H4 (cell line): ENCODE measurements around the gene RBM33. TPM values are rescaled to one million over a fixed set of nuclear protein-coding genes. Genes with fewer than 3 reads are reported as not detected.

ENCODE experiments used
- DNase-seq: peaks from one replicate; pipeline ENCODE4 v3.0.0-alpha.2; 2015; ENCODE audit warnings: low spot score
- total RNA-seq: library from RNA; depleted of rRNA; stranded (reverse); fragments of >200 nt; shearing (Covaris generic); gene quantifications from 2 replicates; pipeline ENCODE4 v1.2.3, GENCODE V29; 2014

The RBM33 gene
- total RNA-seq, 1 experiment from 2014 or later, result 10.6 TPM

DNA sequence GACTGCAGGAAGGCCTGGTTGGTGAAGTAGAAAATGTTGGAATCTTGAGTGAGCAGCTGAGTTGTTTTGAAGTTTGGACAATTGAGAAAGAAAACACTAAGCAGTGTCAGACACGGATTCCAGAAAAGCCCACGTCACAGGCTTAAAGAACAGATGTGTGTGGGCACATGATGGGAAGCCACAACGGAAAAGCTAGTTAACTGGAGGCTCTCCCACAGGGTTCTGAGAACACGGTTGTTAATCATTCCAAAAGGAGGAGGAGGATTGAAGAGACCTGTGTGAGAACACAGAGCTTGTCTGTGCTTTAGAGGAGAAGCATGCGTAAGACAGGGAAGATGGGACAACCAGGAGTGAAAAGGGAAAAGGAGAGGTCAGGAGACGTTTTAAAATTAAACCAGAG lies 125.2 kb downstream of the RBM33 start:
- DNase-seq, result no peak

- DNase-seq, result no peak
Observed at GRCh38 chr7:155770241-155770640, 125.8 kb downstream of the RBM33 start.

- no peak for DNase-seq
Observed at GRCh38 chr7:155773531-155773930, 129.1 kb downstream of the RBM33 start.

- DNase-seq, result no peak
Observed at GRCh38 chr7:155774947-155775346, 130.5 kb downstream of the RBM33 start.

GRCh38 chr7:155775691-155776090 lies 131.2 kb downstream of the RBM33 start:
- no peak for DNase-seq

DNA sequence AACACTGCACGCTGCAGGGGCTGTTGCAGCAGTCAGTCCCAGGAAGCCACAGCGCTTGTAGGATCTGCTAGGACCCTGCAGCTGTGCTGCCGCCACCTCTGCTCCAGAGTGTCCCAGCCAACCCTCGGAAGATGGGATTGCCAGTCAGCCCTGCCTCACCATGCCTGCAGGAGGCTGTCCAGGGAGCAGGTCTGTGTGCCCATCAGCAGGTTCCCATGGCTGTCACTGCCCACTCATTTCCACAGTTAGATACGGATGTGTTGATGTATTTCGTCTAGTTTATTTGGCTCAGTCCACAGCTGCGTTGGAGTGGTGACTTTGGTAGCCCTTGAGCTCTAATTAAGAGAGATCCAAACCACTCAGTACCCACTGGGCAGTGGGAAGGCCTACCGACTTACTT lies 132.1 kb downstream of the RBM33 start:
- DNase-seq, result no peak

- DNase-seq, result no peak
Observed at GRCh38 chr7:155778349-155778748, 133.9 kb downstream of the RBM33 start.

DNA sequence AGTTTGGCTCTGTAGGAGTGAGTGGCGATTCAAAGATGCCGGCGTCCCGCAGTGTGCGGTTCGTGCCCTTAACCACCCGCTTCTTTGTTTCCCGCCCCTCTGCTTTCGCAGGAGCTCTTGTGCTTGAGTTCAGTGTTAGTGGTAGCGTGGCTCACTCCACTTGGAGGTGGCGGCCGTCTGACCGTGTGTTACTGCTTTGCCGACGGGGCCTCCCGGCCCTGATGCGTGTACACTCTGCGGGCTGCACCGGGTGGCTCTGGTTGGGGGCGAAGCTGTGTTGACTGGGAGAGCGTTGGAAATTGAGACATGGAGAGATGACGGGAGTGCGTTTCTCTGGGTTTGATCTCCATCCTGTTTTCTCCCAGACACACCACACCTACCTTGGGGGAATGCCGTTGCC lies 136.4 kb downstream of the RBM33 start:
- no peak for DNase-seq

DNA sequence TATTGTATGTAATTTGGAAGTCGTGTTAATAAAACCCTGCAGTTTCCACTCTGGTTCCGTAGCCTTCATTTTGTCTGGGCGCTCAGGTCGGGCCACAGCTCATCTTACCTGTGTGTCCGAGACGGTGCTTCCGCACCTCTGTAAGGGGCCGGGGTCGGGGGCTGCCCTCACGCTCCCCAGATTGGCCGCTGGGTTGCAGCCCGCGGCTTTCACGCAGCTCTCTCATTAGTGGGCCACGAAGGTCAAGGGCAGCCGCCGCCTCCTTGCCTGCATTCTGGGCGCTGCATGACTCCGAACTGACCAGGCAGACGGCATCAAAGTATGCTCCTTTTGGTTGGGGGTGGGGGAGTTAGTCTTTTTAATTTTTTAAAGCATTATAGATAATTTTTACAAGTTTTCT lies 137.0 kb downstream of the RBM33 start:
- DNase-seq, result no peak

GRCh38 chr7:155782466-155782865 lies 138.0 kb downstream of the RBM33 start:
- no peak for DNase-seq

GRCh38 chr7:155785536-155785935 lies 141.1 kb downstream of the RBM33 start:
- peak; percentile 41 for DNase-seq

DNA sequence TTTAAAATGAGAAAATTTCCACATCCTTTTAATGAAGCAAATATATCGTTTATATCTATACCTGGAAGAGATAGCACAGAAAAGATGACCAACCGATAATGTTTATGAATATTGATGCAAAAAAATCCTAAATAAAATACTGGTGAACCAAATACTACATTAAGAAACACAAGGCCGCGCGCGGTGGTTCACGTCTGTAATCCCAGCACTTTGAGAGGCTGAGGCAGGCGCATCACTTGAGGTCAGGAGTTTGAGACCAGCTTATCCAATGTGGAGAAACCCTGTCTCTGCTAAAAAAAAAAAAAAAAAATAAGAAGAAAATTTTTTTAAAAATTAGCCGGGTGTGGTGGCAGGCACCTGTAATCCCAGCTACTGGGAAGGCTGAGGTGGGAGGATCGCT lies 142.0 kb downstream of the RBM33 start:
- DNase-seq, result no peak

DNA sequence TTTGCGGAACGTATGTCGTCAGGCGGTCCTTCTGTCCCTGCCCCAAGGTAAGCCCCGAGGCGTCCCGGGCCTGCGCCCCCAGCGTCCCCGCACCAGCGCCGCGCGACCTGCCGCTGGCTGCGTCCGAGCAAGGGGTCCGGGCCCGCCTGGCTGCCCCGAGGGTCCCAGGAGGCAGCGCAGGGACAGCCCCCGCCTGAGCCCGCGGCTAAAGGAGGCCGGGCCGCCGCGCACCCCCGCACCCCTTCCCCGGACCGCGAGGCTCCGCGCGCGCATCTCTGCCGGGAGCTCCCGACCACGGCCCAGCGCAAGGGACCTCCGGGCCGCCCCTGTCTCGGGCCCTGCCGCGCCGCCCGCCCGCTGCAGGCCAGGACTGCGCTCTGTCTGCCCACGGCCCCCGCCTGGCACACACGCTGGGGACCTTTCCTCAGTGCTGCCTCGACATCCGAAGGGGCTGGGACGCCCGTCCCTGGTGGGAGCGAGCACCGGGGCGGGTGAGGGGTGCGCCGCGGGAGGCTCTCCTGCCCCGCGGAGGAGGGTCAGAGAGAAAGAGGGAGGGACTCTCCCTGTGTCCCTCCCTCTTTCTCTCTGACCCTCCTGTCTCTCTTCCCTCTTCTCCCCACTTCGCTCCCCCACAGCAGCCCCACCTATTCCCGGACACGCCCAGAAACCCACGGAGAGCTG lies 142.8 kb downstream of the RBM33 start:
- no peak for DNase-seq

- no peak for DNase-seq
Observed at GRCh38 chr7:155788616-155789000, 144.1 kb downstream of the RBM33 start.

- DNase-seq, result no peak
Observed at GRCh38 chr7:155789001-155789725, 144.7 kb downstream of the RBM33 start.

DNA sequence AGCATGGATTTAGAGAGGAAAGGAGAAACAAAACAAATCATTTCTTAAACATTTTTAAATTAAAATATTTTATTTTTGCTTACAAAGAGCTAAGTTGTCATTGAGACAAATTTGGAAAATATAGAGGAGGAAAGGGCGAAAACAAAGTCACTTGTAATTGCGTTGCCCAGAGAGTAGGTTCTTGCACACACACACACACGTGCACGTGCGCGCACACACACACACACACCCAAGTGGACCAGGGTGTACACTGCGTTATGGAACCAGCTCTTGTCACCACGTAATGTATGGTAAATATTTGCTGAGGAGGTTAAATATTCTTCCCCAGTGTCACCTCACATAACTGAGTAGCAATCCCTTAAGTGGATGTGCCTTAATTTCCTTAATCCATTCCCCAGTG lies 146.2 kb downstream of the RBM33 start:
- no peak for DNase-seq

GRCh38 chr7:155791214-155791737 lies 146.8 kb downstream of the RBM33 start:
- DNase-seq, result no peak

DNA sequence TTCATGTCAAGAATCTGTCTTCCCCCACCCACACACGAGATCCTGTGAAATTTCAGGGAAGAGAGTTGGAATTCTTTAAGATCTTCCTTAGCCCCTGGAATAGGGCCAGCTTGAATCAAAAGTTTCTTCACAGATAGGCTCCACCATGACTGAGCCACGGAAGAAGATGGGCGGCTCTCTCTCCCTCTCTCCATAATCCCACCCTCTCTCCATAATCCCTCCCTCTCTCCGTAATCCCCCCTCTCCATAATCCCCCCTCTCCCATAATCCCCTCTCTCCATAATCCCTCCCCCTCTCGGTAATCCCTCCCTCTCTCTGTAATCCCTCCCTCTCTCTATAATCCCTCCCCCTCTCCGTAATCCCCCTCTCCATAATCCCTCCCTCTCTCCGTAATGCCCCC lies 147.4 kb downstream of the RBM33 start:
- DNase-seq, result no peak

- DNase-seq, result no peak
Observed at GRCh38 chr7:155792315-155792960, 148.0 kb downstream of the RBM33 start.

GRCh38 chr7:155792999-155793560 lies 148.6 kb downstream of the RBM33 start:
- DNase-seq, result no peak

GRCh38 chr7:155793720-155794119 lies 149.3 kb downstream of the RBM33 start:
- DNase-seq, result no peak

DNA sequence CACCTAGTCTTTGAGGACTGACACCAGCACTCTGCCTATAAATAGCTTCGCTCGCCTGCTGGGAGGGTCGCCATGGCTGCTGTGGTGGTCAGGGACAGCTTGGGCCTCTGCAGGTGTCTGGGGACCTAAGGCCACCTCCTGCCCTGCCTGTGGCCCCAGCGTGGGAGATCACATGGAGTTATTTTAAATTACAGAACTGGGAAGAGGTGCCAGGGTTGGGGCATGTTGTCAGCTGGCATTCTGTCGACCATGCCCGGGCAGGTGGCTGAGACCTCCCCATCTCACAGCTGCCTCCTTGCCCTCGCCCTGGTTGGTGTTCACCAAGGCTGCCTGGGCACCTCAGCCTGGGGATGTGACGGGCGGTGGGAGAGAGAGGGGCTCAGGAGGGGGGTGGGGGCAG lies 149.7 kb downstream of the RBM33 start:
- DNase-seq, result no peak

DNA sequence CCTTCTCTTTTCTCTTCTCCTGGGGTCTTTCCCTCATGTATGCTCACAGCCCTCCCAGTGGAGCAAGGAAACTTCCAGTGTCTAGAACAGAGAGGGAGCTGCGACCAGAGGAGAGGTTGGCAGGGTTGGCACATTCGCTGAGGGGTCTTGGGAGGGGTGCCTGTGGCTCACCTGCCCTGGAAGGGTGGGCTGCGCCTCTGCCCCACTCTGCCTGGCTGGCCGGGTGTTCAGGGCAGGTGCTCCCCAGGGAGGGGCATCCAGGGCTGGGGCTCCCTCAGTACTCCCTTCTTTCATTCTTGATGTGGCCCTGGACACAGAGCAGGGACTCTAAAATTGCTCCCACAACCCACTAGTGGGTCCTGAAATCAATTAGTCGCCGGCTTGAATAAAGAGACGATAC lies 150.9 kb downstream of the RBM33 start:
- DNase-seq, result no peak
